Endodermal cell (in vitro differentiated cells): ENCODE results near the gene DHRS11. TPM values are rescaled to one million over a fixed set of nuclear protein-coding genes. Genes with fewer than 3 reads are reported as not detected.

Experiments
- DNase-seq: peaks from one replicate; pipeline ENCODE4 v3.0.0-alpha.2; 2017
- H3K27ac ChIP-seq: 2 replicates; pipeline ENCODE4 v1.5.1; 2013; ENCODE audit warnings: mild to moderate bottlenecking, low read depth, low read length, moderate library complexity
- H3K27me3 ChIP-seq: 2 replicates; pipeline ENCODE4 v1.6.1; 2013; ENCODE audit warnings: mild to moderate bottlenecking, low read length, moderate library complexity; ENCODE audit not compliant: insufficient read depth, control insufficient read depth, poor library complexity, severe bottlenecking
- H3K36me3 ChIP-seq: 2 replicates; pipeline ENCODE4 v1.7.0; 2013; ENCODE audit warnings: mild to moderate bottlenecking, low read length, moderate library complexity; ENCODE audit not compliant: control insufficient read depth, insufficient read depth
- H3K4me1 ChIP-seq: one replicate; pipeline ENCODE4 v1.7.0; 2013; ENCODE audit warnings: low read length; ENCODE audit not compliant: control insufficient read depth, insufficient read depth
- H3K4me3 ChIP-seq: 2 replicates; pipeline ENCODE4 v1.5.1; 2013; ENCODE audit warnings: mild to moderate bottlenecking, low read length, moderate library complexity
- H3K9ac ChIP-seq: 2 replicates; pipeline ENCODE4 v1.6.1; 2013; ENCODE audit warnings: mild to moderate bottlenecking, low read length, moderate library complexity; ENCODE audit not compliant: poor library complexity, severe bottlenecking; ENCODE audit errors: extremely low read depth
- H3K9me3 ChIP-seq: 2 replicates; pipeline ENCODE4 v1.6.1; 2013; ENCODE audit warnings: mild to moderate bottlenecking, low read length, moderate library complexity; ENCODE audit not compliant: control insufficient read depth
- H3K27ac Mint-ChIP-seq: 2 replicates; pipeline ENCODE4 v1.8.0; 2020; ENCODE audit warnings: mixed read lengths
- H3K27me3 Mint-ChIP-seq: 2 replicates; pipeline ENCODE4 v1.8.0; 2021; ENCODE audit warnings: mild to moderate bottlenecking, mixed read lengths; ENCODE audit not compliant: insufficient read depth
- H3K36me3 Mint-ChIP-seq: 2 replicates; pipeline ENCODE4 v1.8.0; 2020; ENCODE audit warnings: low read depth, mixed read lengths
- H3K4me1 Mint-ChIP-seq: 2 replicates; pipeline ENCODE4 v1.8.0; 2020; ENCODE audit warnings: mixed read lengths
- H3K4me3 Mint-ChIP-seq: 2 replicates; pipeline ENCODE4 v1.8.0; 2020; ENCODE audit warnings: mild to moderate bottlenecking, moderate library complexity, mixed read lengths
- H3K9me3 Mint-ChIP-seq: 2 replicates; pipeline ENCODE4 v1.8.0; 2020; ENCODE audit warnings: mild to moderate bottlenecking, mixed read lengths
- CTCF ChIP-seq: fragments of 200-600 bp; sonication (generic); conservative IDR thresholded peaks from 2 replicates; pipeline ENCODE4 v1.5.0; 2021; ENCODE audit warnings: antibody characterized with exemption, mild to moderate bottlenecking
- WGBS, 2 experiments: methylation state at CpG; one replicate each; pipeline versions ENCODE4 v1.1.5 to v1.1.7; 2013; ENCODE audit warnings: missing lambda C conversion rate in 2 of 2, mixed read lengths in 1 of 2; ENCODE audit not compliant: insufficient coverage in 1 of 2, insufficient read length in 1 of 2; 5-methylcytosine and 5-hydroxymethylcytosine counted together
- total RNA-seq, 2 donors: library from RNA; stranded (reverse); fragmentation: NEBNext Ultra II Directional in 1 of 2; extraction: Animal tissue kit (Norgen Biotek cat#: 25700) in 1 of 2; gene quantifications; 2 replicates in 1 of 2; 3 replicates in 1 of 2; pipeline ENCODE4 v1.2.1, GENCODE V29; 2021

DHRS11 gene
- total RNA-seq, 2 donors from 2014 or later = 25.5 to 28.5 TPM

GRCh38 chr17:36610474-36610873 is 18.8 kb downstream of the DHRS11 start:
- Mint-ChIP-seq H3K27ac (no peak overlapping the region), H3K9me3 (no peaks in the 10 kb centered on the region), H3K36me3 (peaks cover 27% of the 10 kb centered on the region), H3K4me3 (no peak overlapping the region), H3K4me1 (peaks cover 47% of the 10 kb centered on the region), H3K27me3 (peaks cover 11% of the 10 kb centered on the region)
- TF ChIP-seq CTCF = no peak
- Histone ChIP-seq H3K4me1 (peaks cover 17% of the 10 kb centered on the region), H3K36me3 (no peaks in the 10 kb centered on the region), H3K9ac (no peak overlapping the region), H3K9me3 (peaks cover 5% of the 10 kb centered on the region), H3K27ac (no peak overlapping the region), H3K27me3 (no peaks in the 10 kb centered on the region), H3K4me3 (no peak overlapping the region)
- no peak for DNase-seq
- WGBS, 2 experiments = 79 to 88% methylated on average over 5 to 6 of the region's 6 CpGs

- H3K27me3 ChIP-seq = no peaks in the 10 kb centered on the region
- H3K4me1 Mint-ChIP-seq = peaks cover 54% of the 10 kb centered on the region
- H3K4me3 Mint-ChIP-seq = no peak overlapping the region
- H3K36me3 ChIP-seq = no peaks in the 10 kb centered on the region
- H3K27me3 Mint-ChIP-seq = peaks cover 11% of the 10 kb centered on the region
- no peak overlapping the region for H3K4me3 ChIP-seq
- peaks cover 19% of the 10 kb centered on the region for H3K36me3 Mint-ChIP-seq
- H3K4me1 ChIP-seq = peaks cover 17% of the 10 kb centered on the region
- no peak overlapping the region for H3K27ac ChIP-seq
- no peak for TF ChIP-seq CTCF
- H3K27ac Mint-ChIP-seq = no peak overlapping the region
- WGBS, 2 experiments = 83 to 88% methylated on average over 7 to 9 of the region's 9 CpGs
- H3K9me3 Mint-ChIP-seq = no peaks in the 10 kb centered on the region
- DNase-seq = no peak
- no peak overlapping the region for H3K9ac ChIP-seq
- H3K9me3 ChIP-seq = peaks cover 5% of the 10 kb centered on the region
Observed at GRCh38 chr17:36611345-36612072, 19.8 kb downstream of the DHRS11 start.

GRCh38 chr17:36612323-36612722 is 20.6 kb downstream of the DHRS11 start:
- Histone ChIP-seq H3K9me3 (peaks cover 5% of the 10 kb centered on the region), H3K4me3 (no peak overlapping the region), H3K4me1 (peaks cover 17% of the 10 kb centered on the region), H3K36me3 (no peaks in the 10 kb centered on the region), H3K27ac (no peak overlapping the region), H3K27me3 (no peaks in the 10 kb centered on the region), H3K9ac (no peak overlapping the region)
- Mint-ChIP-seq H3K27me3 (peaks cover 12% of the 10 kb centered on the region), H3K9me3 (no peaks in the 10 kb centered on the region), H3K27ac (peak overlapping the region; percentile 96), H3K4me3 (no peak overlapping the region), H3K36me3 (peaks cover 19% of the 10 kb centered on the region), H3K4me1 (peaks cover 54% of the 10 kb centered on the region)
- DNase-seq = no peak
- 88% methylated on average over 3 of the region's 3 CpGs; no CpG with 5 or more reads in 1 of the 2 experiments for WGBS, 2 experiments
- peak; percentile 28 for TF ChIP-seq CTCF
